Activated T-cell treated with anti-CD3 and anti-CD28 coated beads, Interleukin-2, amount 50 U/mL, for 24 hours (primary cell): ENCODE data around the gene ENKD1.

ENCODE experiments used
- DNase-seq: peaks from one replicate; pipeline ENCODE4 v3.0.0-alpha.2; 2020
- H3K27ac Mint-ChIP-seq: 2 replicates; pipeline ENCODE4 v1.8.0; 2020; ENCODE audit warnings: mild to moderate bottlenecking, mixed read lengths
- H3K27me3 Mint-ChIP-seq: 2 replicates; pipeline ENCODE4 v1.8.0; 2020; ENCODE audit warnings: mixed read lengths
- H3K36me3 Mint-ChIP-seq: 2 replicates; pipeline ENCODE4 v1.8.0; 2020; ENCODE audit warnings: low read depth, mixed read lengths
- H3K4me1 Mint-ChIP-seq: 2 replicates; pipeline ENCODE4 v1.8.0; 2020; ENCODE audit warnings: low read depth, mixed read lengths
- H3K4me3 Mint-ChIP-seq: 2 replicates; pipeline ENCODE4 v1.8.0; 2020; ENCODE audit warnings: mild to moderate bottlenecking, moderate library complexity, mixed read lengths
- H3K9me3 Mint-ChIP-seq: 2 replicates; pipeline ENCODE4 v1.8.0; 2020; ENCODE audit warnings: mixed read lengths

ENKD1 gene

DNA sequence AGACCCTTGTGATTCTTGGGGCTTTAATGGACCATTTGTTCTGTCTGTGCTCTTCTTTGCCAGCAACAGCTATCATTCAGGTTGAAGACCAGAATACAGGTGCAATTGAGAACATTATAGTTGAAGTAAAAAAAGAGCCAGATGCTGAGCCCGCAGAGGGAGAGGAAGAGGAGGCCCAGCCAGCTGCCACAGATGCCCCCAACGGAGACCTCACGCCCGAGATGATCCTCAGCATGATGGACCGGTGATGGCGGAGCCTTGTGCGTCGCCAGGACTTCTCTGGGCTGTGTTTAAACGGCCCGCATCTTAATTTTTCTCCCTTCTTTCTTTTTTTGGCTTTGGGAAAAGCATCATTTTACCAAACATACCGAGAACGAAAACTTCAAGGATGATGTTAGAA is 28.9 kb downstream of the ENKD1 start:
- no peak overlapping the region for H3K4me3 Mint-ChIP-seq
- no peaks in the 10 kb centered on the region for H3K9me3 Mint-ChIP-seq
- H3K4me1 Mint-ChIP-seq: no peaks in the 10 kb centered on the region
- H3K27ac Mint-ChIP-seq: no peak overlapping the region
- peaks cover 66% of the 10 kb centered on the region for H3K36me3 Mint-ChIP-seq
- no peaks in the 10 kb centered on the region for H3K27me3 Mint-ChIP-seq
- DNase-seq: no peak

DNA sequence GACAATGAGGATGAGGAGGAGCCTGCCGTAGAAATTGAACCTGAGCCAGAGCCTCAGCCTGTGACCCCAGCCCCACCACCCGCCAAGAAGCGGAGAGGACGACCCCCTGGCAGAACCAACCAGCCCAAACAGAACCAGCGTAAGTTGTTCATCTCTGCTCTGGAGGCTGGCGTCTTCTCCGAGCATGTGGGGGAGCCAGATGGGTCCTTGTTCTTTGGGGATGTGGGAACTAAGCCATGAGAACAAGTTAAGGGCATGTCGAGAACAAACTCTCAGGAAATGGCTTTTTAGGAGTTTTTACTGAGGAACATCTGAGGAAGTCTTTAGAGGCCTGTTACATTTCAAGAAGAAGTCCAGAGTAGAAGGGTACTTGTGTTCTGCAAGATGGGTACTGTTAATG is 29.8 kb downstream of the ENKD1 start:
- Mint-ChIP-seq H3K27me3 (no peaks in the 10 kb centered on the region), H3K27ac (peak overlapping the region; percentile 2), H3K36me3 (peaks cover 75% of the 10 kb centered on the region)

DNA sequence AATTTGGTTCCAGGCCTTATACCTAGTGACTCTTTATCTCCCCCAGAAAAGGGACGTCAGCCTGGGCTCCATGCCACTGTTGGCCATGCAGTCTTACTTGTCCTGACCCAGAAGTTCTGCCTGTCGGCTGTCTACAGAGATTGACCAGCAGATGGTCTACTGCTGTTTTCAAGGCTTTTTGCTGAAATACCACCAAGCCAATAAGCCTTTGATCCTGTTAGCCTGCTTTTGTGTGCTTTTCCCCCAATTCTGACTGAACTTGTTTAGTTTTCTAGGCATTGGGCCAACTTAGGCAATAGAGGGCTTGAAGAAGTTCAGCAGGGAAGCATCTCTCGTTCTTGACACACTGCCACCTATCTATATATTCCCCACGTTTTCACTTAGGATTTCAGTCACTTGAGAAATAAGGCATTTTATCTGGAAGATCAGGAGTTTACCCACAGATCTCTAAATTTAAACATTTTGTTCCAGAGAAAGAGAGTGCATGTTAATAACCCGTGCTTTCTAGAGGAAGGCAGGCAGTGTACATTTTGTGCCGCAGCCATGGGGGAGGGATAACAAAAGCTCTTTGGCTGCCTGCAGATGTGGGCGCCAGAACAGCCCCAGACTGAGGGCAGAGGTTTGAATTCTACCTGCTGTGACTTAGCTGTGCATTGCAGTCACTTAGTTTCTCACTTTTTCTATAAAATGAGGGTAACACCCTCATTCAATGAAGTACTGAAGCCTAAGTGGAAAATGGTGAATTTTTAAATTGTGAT is 34.0 kb downstream of the ENKD1 start:
- H3K36me3 Mint-ChIP-seq: peaks cover 86% of the 10 kb centered on the region
- peak overlapping the region; percentile 31 for H3K27ac Mint-ChIP-seq
- no peaks in the 10 kb centered on the region for H3K9me3 Mint-ChIP-seq
- H3K27me3 Mint-ChIP-seq: no peaks in the 10 kb centered on the region
- DNase-seq: no peak
- no peaks in the 10 kb centered on the region for H3K4me1 Mint-ChIP-seq
- no peak overlapping the region for H3K4me3 Mint-ChIP-seq

More for the DNA sequence above, 29.8 kb downstream of the ENKD1 start:
- Mint-ChIP-seq H3K4me3 (no peak overlapping the region), H3K9me3 (no peaks in the 10 kb centered on the region), H3K4me1 (no peaks in the 10 kb centered on the region)
- DNase-seq: no peak

DNA sequence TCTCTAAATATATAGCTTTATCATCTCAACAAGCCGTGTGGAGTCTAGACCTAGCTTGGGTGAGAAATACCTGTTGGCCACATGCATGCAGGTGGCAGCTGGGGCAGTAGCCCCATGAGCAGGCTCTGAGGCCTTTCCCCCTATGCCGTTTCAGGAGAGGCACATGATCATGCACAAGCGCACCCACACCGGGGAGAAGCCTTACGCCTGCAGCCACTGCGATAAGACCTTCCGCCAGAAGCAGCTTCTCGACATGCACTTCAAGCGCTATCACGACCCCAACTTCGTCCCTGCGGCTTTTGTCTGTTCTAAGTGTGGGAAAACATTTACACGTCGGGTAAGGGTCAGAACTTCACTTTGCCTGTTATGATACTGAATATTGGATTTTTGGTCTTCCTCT is 38.3 kb downstream of the ENKD1 start:
- Mint-ChIP-seq H3K27me3 (no peaks in the 10 kb centered on the region), H3K9me3 (no peaks in the 10 kb centered on the region), H3K4me1 (no peaks in the 10 kb centered on the region), H3K27ac (peak overlapping the region; percentile 55), H3K36me3 (peaks cover 89% of the 10 kb centered on the region), H3K4me3 (no peak overlapping the region)
- no peak for DNase-seq

DNA sequence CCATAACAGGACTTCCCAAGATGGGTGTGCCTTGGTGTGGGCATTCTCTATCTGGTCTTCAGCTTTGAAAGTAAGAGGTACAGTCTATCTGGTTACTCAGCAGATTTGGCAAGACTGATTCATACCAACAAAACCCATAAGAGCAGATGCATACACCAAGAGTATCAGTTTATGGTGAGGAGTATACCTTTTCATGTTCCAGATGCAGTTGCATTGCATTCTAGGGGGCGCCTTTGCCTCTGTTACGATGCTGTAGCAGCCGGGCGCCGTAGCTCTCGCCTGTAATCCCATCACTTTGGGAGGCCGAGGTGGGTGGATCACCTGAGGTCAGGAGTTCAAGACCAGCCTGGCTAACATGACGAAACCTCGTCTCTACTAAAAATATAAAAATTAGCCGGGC is 52.7 kb downstream of the ENKD1 start:
- Mint-ChIP-seq H3K36me3 (peaks cover 86% of the 10 kb centered on the region), H3K27me3 (no peaks in the 10 kb centered on the region), H3K4me1 (peaks cover 7% of the 10 kb centered on the region), H3K27ac (no peak overlapping the region), H3K4me3 (no peak overlapping the region), H3K9me3 (no peaks in the 10 kb centered on the region)
- no peak for DNase-seq
